BE2C (cell line): ENCODE results near the gene SLC39A11.
"Not testable (repeated sequence)": the region's sequence is repeated elsewhere in the genome, so short reads cannot be mapped to it uniquely, and the experiment has no call there.

Experiments used
- DNase-seq: peaks from one replicate; pipeline ENCODE4 v3.0.0-alpha.2; 2020
- H3K27me3 ChIP-seq: fragments of 250-450 bp; sonication (Bioruptor Pico); 2 replicates; pipeline ENCODE4 v1.5.1; 2020; ENCODE audit warnings: mild to moderate bottlenecking
- H3K36me3 ChIP-seq: fragments of 250-450 bp; sonication (Bioruptor Pico); 2 replicates; pipeline ENCODE4 v1.5.1; 2020; ENCODE audit warnings: mild to moderate bottlenecking
- H3K4me1 ChIP-seq: fragments of 250-450 bp; sonication (Bioruptor Pico); 2 replicates; pipeline ENCODE4 v1.5.1; 2020
- H3K4me3 ChIP-seq: 2 replicates; pipeline ENCODE4 v1.5.1; 2011; ENCODE audit warnings: low read depth, low read length
- H3K9me3 ChIP-seq: fragments of 250-450 bp; sonication (Bioruptor Pico); 2 replicates; pipeline ENCODE4 v1.5.1; 2020
- CTCF ChIP-seq: IDR thresholded peaks from 2 replicates; pipeline ENCODE4 v1.5.1; 2012; ENCODE audit warnings: mild to moderate bottlenecking, low read depth, low read length

Gene SLC39A11

DNA sequence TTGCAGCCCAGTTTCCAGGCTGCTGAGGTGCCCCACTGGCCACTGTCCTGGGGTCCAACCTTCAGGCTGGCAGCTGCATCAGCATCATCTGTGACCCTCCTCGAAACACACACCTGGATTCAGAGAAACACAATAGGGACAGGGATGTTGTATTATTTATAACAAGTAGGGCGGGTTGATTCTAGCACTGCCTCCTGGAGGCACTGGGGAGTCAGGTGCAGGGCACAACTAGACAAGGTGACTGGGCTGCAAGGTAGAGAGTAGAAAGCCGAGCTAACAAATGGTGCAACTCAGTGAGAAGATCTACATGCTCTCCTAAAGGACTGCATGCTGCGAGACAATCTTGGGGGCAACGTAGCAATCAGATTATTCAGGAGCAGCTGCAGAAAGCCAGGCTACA, 317.3 kb downstream of the SLC39A11 start:
- DNase-seq: no peak
- H3K4me3 ChIP-seq: no peak overlapping the region
- no peak for TF ChIP-seq CTCF
- no peaks in the 10 kb centered on the region for H3K36me3 ChIP-seq
- no peaks in the 10 kb centered on the region for H3K9me3 ChIP-seq
- H3K27me3 ChIP-seq: no peaks in the 10 kb centered on the region
- H3K4me1 ChIP-seq: peaks cover 43% of the 10 kb centered on the region

DNA sequence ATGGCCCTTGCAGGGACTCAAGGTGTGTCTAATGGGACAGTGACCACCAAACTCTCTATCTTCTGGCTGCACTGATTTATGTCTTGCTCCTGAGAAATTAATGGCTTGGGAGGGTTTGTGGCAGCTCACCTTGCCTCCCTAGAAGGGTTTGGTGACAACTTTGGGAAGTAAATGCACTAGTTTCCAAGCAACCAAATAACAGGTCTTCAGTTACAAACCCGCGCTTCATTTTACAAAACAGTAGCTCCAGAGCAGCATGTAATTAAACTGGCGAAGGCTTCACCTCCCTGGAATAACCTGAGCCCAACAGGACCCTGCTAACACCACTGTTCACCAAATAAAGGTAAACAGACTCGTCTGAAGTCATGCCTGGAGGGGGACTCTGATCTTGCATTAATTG, 318.3 kb downstream of the SLC39A11 start:
- H3K36me3 ChIP-seq: no peaks in the 10 kb centered on the region
- no peaks in the 10 kb centered on the region for H3K27me3 ChIP-seq
- peaks cover 37% of the 10 kb centered on the region for H3K4me1 ChIP-seq
- no peaks in the 10 kb centered on the region for H3K9me3 ChIP-seq
- TF ChIP-seq CTCF: no peak
- H3K4me3 ChIP-seq: no peak overlapping the region
- DNase-seq: no peak

DNA sequence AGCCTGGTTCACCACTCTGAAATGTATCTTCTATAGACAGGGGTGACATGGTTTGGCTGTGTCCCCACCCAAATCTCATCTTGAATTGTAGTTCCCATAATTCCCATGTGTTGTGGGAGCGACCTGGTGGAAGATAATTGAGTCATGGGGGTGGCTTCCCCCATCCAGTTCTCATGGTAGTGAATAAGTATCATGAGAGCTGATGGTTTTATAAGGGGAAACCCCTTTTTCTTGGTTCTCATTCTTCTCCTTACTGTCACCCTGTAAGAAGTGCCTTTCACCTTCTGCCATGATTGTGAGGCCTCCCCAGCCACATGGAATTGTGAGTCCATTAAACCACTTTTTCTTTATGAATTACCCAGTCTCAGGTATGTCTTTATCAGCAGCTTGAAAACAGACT, 319.3 kb downstream of the SLC39A11 start:
- H3K9me3 ChIP-seq, H3K27me3 ChIP-seq, DNase-seq, H3K36me3 ChIP-seq, H3K4me3 ChIP-seq: not testable (repeated sequence)
- H3K4me1 ChIP-seq: peaks cover 30% of the 10 kb centered on the region

DNA sequence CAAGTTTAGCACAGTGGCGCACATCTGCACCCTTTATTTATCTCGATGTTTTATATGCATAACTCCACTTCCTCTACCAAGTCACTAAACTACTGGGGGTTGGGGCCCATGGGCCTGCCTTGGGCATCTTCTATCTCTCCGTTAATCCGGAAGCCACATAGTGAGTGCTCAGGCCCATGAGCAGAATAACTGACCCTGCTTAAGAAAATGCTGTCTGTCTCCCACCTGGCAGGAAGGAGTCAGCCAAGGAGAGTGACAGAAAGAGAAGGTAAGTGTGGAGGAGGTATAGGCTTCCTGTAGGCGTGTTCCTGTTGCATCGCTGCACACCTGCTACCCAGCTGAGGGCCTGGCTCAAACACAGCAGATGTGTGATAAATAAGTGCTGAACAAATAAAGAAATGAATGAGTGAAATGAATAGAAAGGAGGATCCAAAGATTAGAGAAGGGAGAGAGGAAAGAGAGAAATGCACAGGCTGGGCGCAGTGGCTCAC, 320.1 kb downstream of the SLC39A11 start:
- Histone ChIP-seq H3K4me1 (peaks cover 21% of the 10 kb centered on the region), H3K27me3 (no peaks in the 10 kb centered on the region), H3K36me3 (no peaks in the 10 kb centered on the region), H3K9me3 (no peaks in the 10 kb centered on the region), H3K4me3 (no peak overlapping the region)
- no peak for TF ChIP-seq CTCF
- no peak for DNase-seq

DNA sequence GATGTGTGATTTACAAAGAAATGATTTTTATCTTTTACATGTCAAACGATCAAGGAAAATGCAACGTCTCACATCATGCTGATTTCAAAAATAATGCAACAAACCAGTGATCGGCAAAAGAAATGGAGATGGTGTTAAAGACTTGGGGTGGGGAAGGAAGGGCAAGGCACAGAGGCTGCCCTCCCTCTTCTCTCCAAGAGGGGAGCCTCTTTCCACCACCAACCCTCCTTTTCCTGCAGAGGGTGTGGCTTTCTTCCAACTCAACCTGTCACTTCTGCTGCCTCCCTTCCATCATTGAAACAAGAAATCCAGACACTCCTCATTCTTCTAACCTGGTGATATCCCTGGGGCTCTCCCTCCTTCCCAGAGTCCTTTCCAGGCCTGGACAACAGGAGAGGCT, 320.8 kb downstream of the SLC39A11 start:
- H3K27me3 ChIP-seq: no peaks in the 10 kb centered on the region
- H3K4me1 ChIP-seq: peaks cover 19% of the 10 kb centered on the region
- no peaks in the 10 kb centered on the region for H3K36me3 ChIP-seq
- no peaks in the 10 kb centered on the region for H3K9me3 ChIP-seq
- no peak for TF ChIP-seq CTCF
- DNase-seq: no peak
- no peak overlapping the region for H3K4me3 ChIP-seq

GRCh38 chr17:72766761-72767356, 325.6 kb downstream of the SLC39A11 start:
- no peak for DNase-seq

More at GRCh38 chr17:72766761-72767356, 325.6 kb downstream of the SLC39A11 start:
- no peaks in the 10 kb centered on the region for H3K27me3 ChIP-seq
- TF ChIP-seq CTCF: no peak
- H3K36me3 ChIP-seq: no peaks in the 10 kb centered on the region
- no peak overlapping the region for H3K4me3 ChIP-seq
- peaks cover 8% of the 10 kb centered on the region for H3K4me1 ChIP-seq
- H3K9me3 ChIP-seq: no peaks in the 10 kb centered on the region
